Measurements from ENCODE around the gene MECR.
"Not testable (repeated sequence)": the region's sequence is repeated elsewhere in the genome, so short reads cannot be mapped to it uniquely, and the experiment has no call there.

Gene MECR

DNA sequence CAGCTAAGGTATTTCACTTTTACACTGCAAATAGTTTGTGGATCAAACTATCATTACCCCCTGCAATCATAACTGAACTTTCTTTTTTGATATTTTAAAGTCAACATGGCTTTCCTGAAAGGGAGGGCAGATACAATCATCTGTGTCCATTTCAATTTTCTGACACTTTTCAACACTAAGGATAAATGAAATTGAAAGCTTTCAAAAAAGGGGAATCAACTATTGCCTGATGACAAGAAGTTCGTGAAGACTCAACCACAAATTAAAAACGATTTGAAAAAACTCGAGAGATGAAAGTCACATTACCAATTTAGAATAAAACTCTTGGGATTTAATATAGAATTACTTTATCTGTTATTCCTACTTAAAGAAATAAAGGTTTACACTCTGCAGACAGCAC is 60.8 kb downstream of the MECR start:
- DNase-seq (ENCODE audit: low read depth in 2 of 2) = no peak

DNA sequence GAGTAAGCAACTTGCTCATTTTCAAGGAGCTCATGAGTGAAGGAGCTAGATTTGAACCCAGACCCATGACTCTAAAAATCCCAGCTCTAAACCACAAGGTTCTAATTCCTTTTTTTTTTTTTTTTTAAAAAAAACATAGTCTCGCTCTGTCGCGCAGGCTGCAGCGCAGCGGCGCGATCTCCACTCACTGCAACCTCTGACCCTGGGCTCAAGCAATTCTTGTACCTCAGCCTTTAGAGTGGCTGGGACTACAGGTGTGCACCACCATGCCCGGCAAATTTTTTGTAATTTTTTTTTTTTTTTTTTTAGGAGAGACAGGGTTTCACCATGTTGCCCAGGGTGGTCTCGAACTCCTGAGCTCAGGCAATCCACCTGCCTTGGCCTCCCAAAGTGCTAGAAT is 62.8 kb downstream of the MECR start:
- DNase-seq (ENCODE audit: low read depth in 2 of 2) = no peak

DNA sequence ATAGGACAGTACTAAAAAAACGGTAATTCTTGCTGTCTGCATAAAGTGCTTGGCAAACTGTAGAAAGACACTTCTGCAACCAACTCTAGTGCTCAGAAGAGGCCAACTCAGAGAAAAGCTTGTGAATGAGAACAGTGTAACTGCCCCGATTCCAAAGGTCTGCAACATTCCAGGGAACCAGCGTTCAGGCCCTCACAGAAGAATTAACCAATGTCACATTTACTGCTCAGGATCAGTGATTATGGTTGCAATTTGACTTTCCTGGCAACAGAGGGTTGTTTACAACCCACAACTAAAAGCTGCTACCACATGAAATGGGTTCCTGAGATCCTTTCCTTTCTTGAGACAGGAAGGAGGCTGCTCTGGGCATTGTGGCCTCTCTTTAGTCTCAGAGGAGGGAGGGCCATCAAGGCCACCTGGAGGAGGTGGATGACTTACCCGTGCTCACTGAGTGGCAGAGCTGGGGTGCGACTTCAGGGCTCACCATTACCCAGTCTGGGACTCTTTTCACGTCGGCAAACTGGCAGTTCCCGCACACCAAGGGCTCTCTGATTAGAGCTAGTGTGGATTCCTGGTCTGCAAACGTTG is 64.3 kb downstream of the MECR start:
- DNase-seq (ENCODE audit: low read depth in 2 of 2) = no peak

DNA sequence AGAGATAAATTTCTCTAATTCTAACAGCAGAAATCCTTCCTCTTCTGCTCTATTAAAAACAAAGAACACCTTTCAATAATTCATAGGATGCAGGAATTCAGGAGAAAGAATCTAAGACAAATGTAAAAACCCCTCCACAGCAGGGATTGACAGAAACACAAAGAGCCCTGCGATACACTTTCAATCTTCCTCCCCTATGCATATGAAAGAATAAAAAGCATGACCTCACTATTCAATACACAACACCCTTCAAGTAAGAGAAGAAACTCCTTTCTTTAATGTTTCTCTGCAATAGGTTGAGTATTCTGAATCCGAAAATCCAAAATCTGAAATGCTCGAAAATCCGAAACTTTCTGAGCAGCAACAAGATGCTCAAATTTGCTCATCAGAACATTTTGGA is 66.1 kb downstream of the MECR start:
- DNase-seq (ENCODE audit: low read depth in 2 of 2) = no peak

DNA sequence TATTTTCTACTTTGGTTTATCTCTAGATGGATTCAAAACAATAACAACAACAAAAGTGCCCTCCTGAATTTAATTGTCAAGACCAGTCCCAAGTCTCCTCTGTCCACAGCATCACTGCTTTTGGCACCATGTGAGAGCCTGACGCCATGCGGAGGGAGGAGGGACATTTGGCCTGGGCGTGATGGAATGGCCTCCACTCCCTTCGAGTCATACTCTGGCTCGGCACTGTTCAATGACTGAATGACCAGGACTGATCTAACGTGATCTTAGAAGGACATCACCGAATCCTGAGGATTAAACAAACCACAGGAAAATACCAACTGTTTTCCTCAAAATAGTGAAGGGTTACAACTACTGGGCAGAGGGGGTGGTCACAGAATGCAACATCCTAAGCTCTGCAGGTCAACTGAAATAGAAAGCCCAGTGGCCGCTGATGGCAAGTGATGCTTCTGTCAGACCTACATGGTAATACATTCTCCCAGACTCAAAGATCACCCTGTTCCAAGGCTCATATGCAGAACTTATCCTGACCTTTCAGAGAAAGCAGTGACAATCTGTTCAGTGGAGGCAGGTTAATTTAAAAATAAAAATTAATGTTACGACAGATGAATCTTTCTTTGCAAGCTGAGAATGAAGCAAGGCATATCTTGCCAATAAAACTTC is 68.1 kb downstream of the MECR start:
- no peak for DNase-seq (ENCODE audit: low read depth in 2 of 2)

DNA sequence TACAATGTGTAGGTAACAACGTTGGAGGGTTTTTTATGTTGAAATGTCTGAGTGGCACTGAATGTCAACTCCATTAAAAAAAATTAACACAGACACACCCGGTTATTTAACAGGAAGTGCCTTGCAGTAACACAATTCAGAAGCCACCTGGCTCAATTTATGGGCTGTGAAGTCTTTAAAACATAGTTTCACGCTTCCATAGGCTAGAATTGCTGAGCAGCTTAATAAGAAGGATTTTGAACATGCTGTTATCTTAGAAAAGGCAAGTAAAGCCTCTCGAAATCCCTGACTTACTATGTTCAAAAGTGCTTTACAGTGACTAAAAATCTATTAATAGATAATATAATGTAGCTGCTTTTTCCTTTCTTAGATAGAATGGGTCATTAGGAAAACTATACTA is 68.7 kb downstream of the MECR start:
- DNase-seq (ENCODE audit: low read depth in 2 of 2) = no peak

DNA sequence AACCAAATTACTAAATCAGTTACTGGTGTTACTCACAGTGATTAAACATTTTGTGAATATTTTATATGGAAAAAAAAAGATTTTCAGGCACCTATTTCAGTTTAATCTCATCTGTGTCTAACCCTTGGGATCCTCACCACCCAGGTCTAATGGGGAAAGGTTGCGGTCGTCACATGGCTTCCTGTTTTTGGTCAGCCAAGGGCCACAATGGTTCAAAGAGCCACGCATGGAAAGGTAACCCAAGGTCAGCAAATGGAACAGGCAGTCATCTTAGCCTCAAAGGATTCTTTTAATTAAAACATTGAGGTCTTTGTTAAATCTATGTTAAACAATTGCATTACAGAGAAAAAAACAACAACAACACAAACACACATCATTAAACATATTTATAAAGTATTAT is 71.0 kb downstream of the MECR start:
- DNase-seq (ENCODE audit: low read depth in 2 of 2) = no peak

DNA sequence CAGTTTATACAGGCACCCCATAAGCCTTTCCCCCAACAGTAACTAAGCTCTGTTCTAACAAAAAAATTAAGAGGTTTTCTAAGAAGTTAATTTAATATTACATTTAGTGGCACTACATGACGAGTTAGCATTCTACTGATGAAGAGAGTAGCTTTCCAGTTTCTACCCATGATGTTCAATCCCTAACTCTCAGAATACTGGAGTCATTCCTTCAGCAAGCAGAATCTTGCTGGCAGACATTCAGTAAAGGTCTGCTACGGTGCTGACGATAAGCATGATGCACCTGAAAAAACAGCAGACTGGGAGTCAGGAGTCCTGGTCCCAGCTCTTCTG is 73.5 kb downstream of the MECR start:
- no peak for DNase-seq (ENCODE audit: low read depth in 2 of 2)

DNA sequence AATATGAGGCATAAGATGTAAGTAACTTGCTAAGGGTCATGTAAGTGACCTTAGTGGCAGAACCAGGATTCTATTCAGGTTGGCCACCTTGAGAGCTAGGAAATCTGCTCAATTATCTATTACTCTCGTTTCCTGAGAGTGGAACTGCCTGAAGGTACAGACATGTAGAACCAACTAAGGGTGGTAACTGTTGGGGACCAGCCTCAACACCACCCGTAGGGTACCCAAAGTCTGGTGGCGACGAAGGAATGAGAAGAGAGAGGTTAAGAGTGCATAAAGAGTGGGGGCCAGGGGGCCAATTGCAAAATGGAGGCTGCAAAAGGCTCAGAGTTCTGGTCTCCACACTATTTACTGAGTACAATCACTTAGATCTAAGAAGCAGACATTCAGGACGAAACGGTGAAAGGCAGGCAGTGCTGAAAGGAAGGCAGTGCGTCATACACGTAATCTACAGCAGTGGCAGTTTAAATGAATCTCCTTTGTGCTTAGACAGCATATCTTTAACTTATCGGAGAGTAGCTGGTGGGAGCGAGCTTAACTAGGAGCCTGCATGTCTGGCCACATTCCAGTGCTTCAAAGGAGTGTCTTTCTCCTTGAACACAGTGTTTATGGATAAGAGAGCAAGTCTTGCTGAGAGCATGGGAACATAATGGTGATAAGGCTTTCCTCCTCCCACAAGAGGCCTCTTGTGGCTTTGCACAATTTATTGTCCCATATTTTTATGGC is 74.0 kb downstream of the MECR start:
- no peak for DNase-seq (ENCODE audit: low read depth in 2 of 2)

DNA sequence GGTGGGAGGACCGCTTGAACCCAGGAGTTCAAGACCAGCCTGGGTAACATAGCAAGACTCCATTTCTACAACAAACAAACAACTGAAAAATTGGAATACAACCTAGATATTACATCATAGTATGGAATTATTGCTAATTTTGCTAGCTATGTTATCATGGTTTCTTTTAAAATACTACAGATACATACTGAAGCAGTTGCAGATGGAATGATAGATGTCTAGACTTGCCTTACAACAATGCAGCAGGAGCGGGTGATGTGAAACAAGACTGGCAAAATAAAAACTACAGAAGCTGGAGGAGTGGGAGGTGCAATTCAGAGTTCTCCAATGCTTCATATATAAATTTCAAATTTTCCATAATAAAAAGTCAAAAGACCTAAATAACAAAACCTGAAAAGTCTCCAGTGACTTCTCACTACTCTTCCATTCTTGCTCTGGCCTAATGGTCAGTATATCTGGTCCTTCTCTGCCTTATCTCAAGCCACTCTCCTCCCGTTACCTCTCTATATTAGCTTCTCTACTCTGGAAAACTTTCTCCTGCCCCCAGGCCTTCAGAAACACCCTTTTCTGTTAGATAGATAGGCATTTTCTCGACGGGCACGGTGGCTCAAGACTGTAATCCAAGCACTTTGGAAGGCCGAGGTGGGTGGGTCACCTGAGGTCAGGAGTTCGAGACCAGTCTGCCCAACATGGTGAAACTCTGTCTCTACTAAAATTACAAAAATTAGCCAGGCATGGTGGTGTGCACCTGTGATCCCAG is 78.5 kb downstream of the MECR start:
- DNase-seq (ENCODE audit: low read depth in 2 of 2) = no peak

DNA sequence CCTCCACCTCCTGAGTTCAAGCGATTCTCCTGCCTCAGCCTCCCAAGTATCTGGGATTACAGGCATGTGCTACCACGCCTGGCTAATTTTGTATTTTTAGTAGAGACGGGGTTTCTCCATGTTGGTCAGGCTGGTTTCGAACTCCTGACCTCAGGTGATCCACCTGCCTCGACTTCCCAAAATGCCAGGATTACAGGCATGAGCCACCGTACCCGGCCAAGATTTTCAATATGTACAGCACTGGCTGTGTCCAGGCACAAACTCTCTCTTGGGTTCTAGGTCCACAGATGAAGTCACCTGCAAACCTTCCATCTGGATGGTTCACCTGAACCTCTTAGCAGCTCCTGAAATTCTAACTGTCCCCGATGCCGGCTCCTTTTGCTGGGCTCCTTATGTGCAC is 80.4 kb downstream of the MECR start:
- DNase-seq (ENCODE audit: low read depth in 2 of 2) = not testable (repeated sequence)

DNA sequence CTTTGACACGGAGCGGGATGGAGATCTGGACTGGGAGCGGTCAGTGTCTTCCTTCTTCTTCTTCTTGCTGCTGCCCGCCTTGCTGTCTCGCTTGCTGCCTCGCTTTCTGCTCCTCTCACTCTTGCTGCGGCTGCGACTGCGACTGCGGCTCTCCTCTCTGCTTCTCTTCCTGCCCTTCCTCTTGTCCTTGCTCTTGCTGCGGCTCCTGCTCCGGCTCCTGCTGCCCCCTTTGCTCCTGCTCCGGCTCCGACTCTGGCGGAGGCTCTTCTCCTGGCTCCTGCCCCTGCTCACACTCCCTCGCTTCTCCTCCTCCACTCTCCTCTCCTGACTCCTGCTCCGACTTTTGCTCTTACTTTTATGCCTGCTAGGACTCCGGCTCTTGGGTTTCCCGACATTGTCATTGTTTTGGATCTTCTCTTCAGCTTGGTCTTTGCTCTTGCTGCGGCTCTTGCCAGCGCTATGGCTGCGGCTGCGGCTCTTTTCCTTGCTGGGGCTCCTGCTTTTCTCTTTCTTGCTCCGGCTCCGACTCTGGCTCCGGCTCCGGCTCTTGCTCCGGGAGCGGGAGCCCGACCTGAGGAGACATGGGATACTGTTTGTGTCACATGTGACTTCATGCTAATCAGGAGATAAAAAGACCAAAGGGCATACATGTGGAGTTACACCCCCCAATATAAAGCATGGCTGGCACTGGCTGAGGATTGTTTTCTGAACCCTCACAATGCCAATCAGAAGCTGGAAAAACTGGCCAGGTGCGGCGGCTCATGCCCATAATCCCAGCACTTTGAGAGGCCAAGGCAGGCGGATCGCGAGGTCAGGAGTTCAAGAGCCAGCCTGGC is 81.9 kb downstream of the MECR start:
- DNase-seq (ENCODE audit: low read depth in 2 of 2) = no peak

DNA sequence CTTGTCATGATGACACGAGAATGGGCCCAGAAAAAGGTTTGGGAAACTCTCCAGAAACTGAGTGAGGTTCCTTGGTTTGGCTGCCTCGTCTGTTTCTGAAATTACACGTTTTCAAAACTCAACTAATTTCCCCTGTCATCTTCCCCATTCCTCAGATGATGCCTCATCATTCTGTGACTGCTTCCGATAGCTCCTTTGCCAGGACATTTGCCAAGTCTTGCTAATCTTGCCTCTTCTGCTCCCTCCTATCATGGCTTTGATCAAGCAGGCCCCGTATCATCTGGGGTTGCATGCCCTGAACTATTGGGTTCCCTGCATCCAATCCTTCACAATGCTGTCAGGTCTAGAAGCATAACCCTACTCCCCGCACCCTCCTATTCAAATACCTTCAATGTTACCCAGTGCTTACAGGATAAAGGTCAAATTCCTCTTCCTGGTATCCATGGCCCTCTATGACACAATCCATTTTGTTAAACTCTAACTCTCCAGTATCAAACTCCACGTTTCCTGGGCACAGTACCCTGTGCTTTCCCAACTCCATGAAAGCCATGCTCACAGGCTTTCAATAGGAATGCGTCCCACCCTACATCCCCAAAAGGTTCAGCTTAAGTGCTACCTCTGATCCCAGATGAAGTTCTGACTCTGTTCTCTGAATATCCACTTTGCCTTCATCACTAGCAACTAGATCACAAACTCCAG is 84.8 kb downstream of the MECR start:
- no peak for DNase-seq (ENCODE audit: low read depth in 2 of 2)

DNA sequence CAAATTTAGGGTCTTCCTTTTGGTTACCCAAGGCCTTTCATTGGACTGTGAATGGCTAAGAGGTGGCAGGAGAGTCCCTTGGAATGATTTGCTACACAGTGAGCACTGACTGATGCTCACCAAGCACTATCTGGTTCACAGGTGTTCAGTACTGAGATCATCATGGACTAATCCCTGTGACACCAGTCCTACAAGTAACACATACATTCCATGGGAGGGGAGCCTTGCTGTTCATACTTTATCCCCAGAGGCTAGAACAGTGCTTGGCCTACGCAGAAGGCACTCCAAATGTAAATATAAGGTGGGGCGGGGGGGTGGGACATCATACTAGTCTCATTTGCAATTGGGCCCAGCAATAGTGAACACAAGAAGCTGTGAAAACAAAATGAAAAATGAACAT is 86.6 kb downstream of the MECR start:
- DNase-seq (ENCODE audit: low read depth in 2 of 2) = no peak

DNA sequence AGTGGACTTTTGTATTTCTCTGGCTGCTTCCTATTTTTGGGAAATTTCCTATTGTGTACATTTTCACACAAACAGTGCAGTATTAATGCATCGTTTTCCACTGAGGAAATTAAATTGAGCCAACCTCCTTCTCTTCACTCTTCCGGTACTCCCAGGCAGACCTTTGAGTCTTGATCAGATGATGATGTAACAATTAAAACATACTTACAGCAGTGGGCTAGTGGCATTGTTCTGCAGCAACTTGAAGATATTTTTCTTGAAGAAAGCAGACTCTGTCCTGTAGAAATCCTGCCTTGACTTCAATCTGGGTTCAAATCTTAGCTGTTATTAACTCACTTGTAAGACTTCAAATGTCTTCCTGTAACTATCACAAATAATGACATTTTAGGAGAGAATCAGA is 88.0 kb downstream of the MECR start:
- DNase-seq (ENCODE audit: low read depth in 2 of 2) = no peak
